NB4 (cell line): ENCODE measurements around the gene KATNAL2.

Source experiments
- CTCF ChIP-seq: IDR thresholded peaks from one replicate; pipeline ENCODE4 v1.5.1; 2012; ENCODE audit warnings: low read depth, low read length
- POLR2A ChIP-seq: IDR thresholded peaks from 2 replicates; pipeline ENCODE4 v1.6.1; 2011; ENCODE audit warnings: mild to moderate bottlenecking; ENCODE audit not compliant: insufficient read length; ENCODE audit errors: extremely low read depth

GRCh38 chr18:47150824-47151366 is 233.5 kb downstream of the KATNAL2 start:
- TF ChIP-seq POLR2A (no peak), CTCF (no peak)
